HK-2 (cell line): Measurements from ENCODE around the gene IZUMO1.
A peak's percentile ranks its signal among the peaks of the same experiment; 100 is the strongest.

ENCODE experiments used
- DNase-seq: peaks from one replicate; pipeline ENCODE4 v3.0.0-alpha.2; 2018; ENCODE audit not compliant: unreplicated experiment

IZUMO1 gene

GRCh38 chr19:48757089-48757675 is 10.5 kb upstream of the IZUMO1 start:
- DNase-seq, result no peak

DNA sequence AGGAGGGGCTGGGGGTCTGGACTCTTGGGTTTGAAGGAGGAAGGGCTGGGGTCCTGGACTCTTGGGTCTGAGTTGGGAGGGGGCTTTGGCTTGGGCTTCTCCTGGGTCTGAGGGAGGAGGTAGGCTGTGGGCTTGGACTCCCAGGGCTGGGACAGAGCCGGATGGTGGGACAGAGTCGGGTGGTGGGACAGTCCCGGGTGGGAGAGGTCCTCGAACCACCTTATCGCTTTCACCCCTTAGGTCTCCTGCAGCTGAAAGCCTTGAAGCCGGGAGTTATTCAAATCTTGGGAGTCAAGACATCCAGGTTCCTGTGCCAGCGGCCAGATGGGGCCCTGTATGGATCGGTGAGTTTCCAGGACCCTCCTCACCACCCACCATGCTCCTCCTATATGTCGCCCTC is 10.0 kb upstream of the IZUMO1 start:
- no peak for DNase-seq

GRCh38 chr19:48756212-48756611 is 9.5 kb upstream of the IZUMO1 start:
- no peak for DNase-seq

DNA sequence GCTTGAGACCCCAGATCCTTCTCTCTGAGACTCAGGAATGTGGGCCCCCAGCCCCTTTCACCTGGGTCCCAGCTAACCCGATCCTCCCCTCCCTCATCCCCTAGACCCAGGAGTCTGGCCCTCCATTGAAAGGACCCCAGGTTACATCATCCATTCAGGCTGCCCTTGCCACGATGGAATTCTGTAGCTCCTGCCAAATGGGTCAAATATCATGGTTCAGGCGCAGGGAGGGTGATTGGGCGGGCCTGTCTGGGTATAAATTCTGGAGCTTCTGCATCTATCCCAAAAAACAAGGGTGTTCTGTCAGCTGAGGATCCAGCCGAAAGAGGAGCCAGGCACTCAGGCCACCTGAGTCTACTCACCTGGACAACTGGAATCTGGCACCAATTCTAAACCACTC is 9.1 kb upstream of the IZUMO1 start:
- no peak for DNase-seq

DNA sequence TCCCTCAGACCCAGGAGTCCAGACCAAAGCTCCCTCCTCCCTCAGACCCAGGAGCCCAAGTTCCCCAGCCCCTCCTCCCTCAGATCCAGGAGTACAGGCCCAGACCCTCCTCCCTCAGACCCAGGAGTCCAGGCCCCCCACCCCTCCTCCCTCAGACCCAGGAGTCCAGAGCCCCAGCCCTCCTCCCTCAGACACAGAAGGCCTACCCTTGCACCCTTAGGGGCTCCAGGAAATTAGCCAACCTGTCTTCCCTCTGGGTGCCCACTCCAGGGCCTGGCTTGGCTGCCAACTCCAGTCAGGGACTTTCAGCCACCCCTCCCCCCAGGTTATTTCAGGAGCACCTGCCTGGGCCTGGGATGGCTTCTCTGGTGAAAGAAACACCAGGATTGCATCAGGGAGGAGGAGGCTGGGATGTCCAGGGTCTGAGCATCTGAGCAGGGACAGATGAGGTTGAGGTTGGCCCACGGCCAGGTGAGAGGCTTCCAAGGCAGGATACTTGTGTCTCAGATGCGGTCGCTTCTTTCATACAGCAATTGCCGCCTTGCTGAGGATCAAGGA is 8.5 kb upstream of the IZUMO1 start, which contains the start of gene FGF21:
Gene FGF21, plus strand, starts transcription at position 441 of the 558 bp plus-strand sequence. CDS start 713 bp downstream, outside the sequence.
- DNase-seq, result no peak

DNA sequence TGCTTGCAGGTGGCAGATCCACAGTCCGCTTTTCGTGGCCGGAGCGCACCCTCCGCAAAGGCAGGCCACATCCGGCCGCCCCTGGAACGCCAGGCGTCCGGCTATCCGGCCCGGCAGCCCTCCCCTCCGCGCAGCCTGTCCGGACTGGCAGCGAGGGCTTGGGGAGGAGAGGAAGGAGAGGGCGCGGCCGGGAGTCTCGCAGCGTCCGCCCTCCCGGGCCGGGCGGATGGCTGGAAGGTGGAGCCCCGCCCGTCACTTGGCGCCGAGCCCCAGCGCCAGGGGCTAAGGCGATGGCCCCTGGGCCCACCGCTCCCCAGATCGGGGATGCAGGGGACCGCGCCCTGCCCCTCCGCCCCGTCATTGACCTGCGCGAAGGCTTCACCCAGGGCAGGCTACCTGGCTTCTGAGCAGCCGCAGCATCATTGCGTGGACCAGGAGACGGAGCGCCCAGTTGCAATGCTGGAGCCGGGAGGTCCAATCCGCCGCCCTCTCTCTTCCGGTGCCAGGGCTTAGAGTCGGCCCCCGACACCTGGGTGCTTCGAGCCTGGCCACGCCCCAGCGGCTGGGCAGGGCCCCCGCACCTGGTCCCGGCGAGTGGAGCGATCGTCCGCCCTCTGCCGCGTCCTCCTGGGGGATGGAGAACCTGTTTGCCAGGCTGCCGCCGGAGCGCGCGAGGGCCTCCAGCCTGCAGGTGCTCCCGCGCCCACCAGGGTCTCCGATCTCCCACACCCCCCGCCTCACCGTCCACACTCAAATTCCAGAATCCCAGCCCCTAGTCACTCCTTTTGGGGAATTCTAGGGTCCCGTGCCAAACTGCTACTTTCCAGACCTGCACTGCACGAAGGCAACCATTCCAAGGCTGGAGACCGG is 6.0 kb upstream of the IZUMO1 start, which contains the start of gene FUT1:
Gene FUT1, minus strand, starts transcription at position 146 of the 870 bp plus-strand sequence. CDS start 1,360 bp downstream, outside the sequence.
- no peak for DNase-seq

DNA sequence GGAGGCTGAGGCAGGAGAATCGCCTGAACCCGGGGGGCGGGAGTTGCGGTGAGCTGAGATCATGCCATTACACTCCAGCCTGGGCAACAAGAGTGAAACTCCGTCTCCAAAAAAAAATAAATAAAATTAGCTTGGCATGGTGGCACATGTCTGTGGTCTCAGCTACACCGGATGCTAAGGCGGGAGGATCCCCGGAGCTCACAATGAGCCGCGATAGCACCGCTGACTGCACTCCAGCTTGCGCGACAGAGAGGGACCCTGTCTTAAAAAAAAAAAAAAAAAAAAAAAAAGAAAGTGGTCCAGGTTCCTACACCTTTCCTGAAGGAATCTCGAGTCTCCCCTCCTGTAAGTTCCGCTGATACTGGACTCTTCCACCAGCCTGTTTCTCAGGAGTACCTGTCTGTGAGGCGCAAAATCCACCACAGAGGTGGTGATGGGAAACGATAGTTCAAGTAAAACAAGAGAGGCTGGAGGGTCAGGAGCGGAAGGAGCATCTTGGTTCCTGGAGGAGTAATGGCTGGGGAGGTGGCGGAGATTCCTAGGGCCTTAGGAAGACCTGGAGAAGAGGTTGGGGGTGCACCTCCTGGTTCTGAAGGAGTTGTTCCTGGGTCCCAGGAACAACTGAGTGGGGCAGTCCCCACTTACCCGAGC is 5.3 kb upstream of the IZUMO1 start:
- no peak for DNase-seq

- no peak for DNase-seq
Observed at GRCh38 chr19:48750771-48751504, 4.2 kb upstream of the IZUMO1 start.

DNA sequence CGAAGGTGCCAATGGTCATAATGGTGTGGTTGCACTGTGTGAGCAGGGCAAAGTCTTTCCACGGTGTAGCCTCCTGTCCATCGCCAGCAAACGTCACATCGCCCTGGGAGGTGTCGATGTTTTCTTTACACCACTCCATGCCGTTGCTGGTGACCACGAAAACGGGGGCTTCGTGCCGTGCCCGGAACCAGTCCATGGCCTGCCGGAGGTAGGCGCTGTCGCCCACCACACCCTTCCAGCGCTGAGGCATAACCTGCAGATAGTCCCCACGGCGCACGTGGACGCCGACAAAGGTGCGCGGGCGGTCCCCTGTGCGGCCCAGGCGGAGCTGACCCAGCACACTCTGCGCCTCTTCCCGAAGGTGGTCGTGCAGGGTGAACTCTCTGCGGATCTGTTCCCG is 3.6 kb upstream of the IZUMO1 start:
- no peak for DNase-seq

- no peak for DNase-seq
Observed at GRCh38 chr19:48749571-48750198, 3.0 kb upstream of the IZUMO1 start.

DNA sequence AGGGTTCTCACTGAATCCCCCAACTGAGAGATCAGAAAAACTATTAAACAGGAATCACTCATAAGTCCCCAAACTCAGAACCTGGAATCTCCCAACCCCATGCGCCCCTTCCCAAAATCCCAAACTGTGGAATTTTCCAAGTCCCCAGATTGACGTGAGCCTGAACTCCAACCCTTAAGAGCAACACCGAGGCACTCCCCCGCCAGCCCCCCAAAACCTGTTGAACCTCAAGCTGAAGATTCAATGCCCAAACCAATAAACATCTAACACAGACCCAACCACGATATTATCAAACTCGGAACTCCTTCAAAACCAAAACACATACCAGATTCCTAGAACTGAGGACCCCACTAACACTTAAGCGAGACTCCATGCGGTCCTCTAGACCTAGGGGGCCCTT is 599 bp downstream of the IZUMO1 start:
- no peak for DNase-seq

DNA sequence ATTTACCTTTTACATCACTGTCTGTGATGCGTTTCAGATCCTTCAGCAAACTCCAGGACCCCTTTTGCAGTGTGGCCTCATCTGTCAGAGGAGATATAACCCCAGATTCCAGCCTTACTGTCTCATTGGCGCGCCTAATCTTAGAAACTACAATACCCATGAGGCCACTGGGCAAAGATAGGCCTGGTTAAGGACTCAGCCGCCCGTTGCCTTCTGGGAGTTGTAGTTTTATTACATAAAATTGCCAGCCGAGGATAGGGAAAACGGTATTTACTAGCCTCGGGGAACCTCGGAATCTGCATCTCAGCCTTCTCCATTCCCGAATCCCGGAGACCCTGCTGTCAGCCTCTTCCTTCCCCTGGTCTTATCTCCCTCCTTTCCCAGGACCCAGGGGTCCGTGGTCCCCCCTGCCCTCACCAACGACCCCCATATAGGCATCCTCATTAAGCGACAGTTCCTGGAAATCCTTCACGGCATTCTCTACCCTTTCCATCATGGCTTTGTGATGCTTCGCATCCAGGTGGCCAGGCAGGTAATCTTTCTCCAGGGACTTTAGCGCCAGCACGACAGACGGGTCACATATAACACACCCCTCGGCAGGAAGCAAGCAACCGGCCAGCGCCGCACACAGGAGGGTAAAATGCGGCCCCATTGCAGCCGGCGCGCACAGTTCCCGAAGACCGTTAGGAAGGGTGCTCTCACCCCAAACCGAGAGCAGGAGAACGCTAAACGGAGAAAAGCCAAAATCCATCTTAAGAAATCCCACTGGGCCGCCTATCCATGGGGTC is 1.3 kb downstream of the IZUMO1 start:
- peak; percentile 37 for DNase-seq

GRCh38 chr19:48742096-48742495 is 4.6 kb downstream of the IZUMO1 start:
- no peak for DNase-seq

GRCh38 chr19:48741129-48741999 is 5.3 kb downstream of the IZUMO1 start:
- DNase-seq, result no peak

DNA sequence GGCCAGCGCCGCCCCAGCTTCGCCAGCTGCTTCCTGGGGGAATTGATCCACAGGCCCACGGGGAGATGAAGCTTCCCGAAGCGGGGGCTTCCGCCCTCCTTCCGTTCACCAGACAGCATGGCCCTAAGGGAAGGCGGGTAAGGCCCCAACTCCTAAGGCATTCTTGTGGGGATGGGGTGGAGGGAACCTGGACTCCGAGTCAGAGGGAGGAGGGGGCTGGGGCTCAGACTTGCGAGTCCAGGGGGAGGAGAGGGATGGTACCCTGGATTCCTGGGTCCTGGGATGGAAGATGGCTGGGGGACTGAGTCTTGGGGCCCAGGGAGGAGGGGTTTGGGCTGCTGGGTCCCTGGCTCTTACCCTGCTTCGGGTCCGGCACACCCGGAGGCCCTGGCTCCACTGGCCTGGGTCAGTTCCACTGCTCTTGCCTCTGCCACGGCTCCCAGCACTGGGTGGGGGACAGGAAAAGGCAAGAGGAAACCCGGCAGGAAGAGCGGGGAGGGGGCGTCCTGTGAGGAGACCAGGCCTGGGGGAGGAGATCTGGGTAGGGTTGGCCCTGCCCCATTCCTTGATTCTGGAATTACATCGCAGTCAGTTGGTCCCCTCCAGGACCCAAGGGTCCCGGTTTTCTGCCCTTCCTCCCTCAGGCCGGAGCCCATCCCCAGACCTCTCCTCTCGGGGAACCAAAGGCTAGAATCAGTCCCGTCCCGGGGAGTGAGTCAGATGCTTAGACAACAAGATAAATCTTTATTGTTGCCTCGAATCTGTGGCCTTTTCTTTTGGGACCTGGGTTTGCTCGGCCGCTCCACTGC is 6.3 kb downstream of the IZUMO1 start, which contains the start of gene RASIP1:
Gene RASIP1, minus strand, starts transcription at position 447 of the 809 bp plus-strand sequence. Its CDS starts 328 bp downstream, at position 119.
- no peak for DNase-seq

DNA sequence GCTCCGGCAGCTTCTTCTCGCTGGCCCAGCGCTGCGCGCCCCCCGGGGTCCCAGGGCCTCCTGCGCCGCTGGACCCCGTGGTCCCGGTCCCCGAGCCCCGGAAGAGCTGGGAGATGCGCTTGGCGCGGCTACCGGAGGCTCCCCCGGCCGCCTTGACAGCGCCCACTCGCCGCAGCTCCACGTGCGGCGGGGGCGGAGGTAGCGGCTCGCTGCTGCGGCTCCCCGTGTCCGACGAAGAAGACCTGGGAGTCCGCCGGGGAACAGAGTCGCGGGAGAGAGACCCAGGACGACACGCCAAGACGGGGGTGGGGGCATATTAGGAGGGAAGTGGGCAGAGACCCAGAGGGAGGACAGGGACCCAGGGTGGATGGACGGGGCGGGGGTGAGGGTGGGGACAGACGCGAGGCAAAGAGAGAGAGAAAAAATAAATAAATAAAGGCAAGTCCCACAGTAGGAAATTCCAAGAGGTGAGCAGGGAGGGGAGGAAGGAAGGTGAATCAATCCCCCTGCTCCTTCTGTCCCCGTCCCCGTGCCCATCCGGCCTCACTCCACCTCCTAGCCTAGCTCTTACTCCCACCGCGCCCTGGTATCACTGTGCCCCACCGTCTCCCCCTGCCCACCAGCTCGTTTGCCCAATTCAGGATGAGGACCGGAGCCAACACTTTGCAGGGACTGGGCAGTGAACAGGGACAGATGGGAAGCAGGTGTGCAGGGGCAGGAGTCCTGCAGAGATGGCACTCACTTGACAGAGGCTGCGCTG is 7.1 kb downstream of the IZUMO1 start:
- no peak for DNase-seq

DNA sequence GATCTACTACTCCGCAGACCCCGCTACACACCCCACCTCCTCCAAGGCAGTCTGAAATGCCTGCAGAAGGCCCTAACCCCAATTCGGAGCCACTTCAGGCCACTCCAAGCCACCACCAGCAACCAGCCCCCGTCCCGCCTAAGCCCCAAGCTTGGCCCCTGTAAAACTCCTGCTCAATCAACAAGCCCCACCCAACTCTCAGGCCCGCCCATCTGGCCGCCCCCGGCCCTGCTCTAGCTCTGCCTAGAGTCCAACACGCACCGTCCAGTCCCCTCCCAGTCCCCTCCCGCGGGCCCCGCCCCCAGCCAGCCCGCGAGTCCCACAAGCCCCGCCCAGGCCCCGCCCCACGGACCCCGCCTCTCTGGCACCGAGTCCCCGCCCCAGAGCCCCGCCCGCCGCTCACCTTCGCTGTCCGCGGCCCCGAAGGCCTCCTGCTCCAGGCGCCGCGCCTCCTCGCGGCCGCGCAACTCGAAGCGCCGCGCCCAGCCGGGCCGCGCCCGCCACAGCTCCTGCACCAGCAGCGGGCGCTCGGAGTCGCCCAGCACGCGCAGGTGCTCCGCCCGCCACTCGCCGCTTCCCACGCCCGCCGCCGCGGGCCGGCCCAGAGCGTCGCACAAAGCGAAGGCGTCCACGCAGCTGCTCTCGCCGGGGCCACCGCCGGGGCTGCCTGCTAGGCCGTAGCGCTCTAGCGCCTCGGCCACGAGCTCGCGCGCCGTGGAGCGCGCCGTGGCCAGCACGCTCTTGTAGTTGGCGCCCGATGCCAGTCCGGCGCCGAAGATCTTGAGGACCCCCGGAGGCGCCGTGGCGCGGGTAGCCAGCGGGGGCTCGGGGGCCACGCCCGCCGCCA is 7.9 kb downstream of the IZUMO1 start:
- peak; percentile 96 for DNase-seq
